PC-9 (cell line): ENCODE measurements around the gene POLA2. TPM values are rescaled to one million over a fixed set of nuclear protein-coding genes. Genes with fewer than 3 reads are reported as not detected.

Source experiments
- BruUV-seq: library from RNA; stranded (reverse); fragments of 400-500 nt; replicated peaks from 2 replicates; lab custom pipeline; 2021; lab: Mats Ljungman, UMichigan
- CTCF ChIA-PET: fragments of 300-600 bp; sonication (Branson Sonifier 250); formaldehyde crosslinking; loops from one replicate; lab custom pipeline; 2022; ENCODE audit warnings: antibody characterized with exemption; lab: Charles Lee
- POLR2A ChIA-PET: fragments of 300-600 bp; sonication (Branson Sonifier 250); formaldehyde crosslinking; loops from one replicate; lab custom pipeline; 2022; ENCODE audit warnings: antibody characterized with exemption; ENCODE audit not compliant: unreplicated experiment; lab: Charles Lee
- DNase-seq, 2 experiments: peaks; one replicate each; pipeline versions ENCODE4 v3.0.0 to v3.0.0-alpha.2; 2015 to 2022; ENCODE audit warnings: mixed read lengths in 1 of 2
- H2AFZ ChIP-seq: fragments of 200-600 bp; sonication (generic); 2 replicates; pipeline ENCODE4 v1.8.1; 2017; ENCODE audit warnings: antibody characterized with exemption
- H3F3A ChIP-seq: fragments of 200-600 bp; sonication (generic); 2 replicates; pipeline ENCODE4 v1.8.1; 2017; ENCODE audit warnings: antibody characterized with exemption, mild to moderate bottlenecking, low read depth; ENCODE audit not compliant: insufficient read depth
- H3K27ac ChIP-seq: fragments of 200-600 bp; sonication (generic); 2 replicates; pipeline ENCODE4 v1.6.1; 2016; ENCODE audit warnings: mixed run types
- H3K27me3 ChIP-seq: fragments of 200-600 bp; sonication (generic); 2 replicates; pipeline ENCODE4 v1.6.1; 2016; ENCODE audit warnings: low read depth, mixed run types; ENCODE audit not compliant: insufficient read depth
- H3K36me3 ChIP-seq: fragments of 200-600 bp; sonication (generic); 2 replicates; pipeline ENCODE4 v1.6.1; 2016; ENCODE audit warnings: low read depth, mixed run types
- H3K4me1 ChIP-seq: fragments of 200-600 bp; sonication (generic); replicated peaks from 2 replicates; pipeline ENCODE4 v1.6.1; 2016; ENCODE audit warnings: mixed run types; ENCODE audit not compliant: insufficient read depth
- H3K4me2 ChIP-seq: fragments of 200-600 bp; sonication (generic); 2 replicates; pipeline ENCODE4 v1.6.1; 2017; ENCODE audit warnings: mixed run types
- H3K4me3 ChIP-seq: fragments of 200-600 bp; sonication (generic); 2 replicates; pipeline ENCODE4 v1.6.1; 2016; ENCODE audit warnings: mixed run types
- H3K79me2 ChIP-seq: fragments of 200-600 bp; sonication (generic); 2 replicates; pipeline ENCODE4 v1.6.1; 2017; ENCODE audit warnings: low read depth, mixed run types
- H3K9me2 ChIP-seq: fragments of 200-600 bp; sonication (generic); 2 replicates; pipeline ENCODE4 v1.8.1; 2017; ENCODE audit warnings: mild to moderate bottlenecking; ENCODE audit not compliant: insufficient read depth
- H3K9me3 ChIP-seq: fragments of 200-600 bp; sonication (generic); 2 replicates; pipeline ENCODE4 v1.8.1; 2016; ENCODE audit warnings: low read depth; ENCODE audit not compliant: insufficient read depth
- H4K20me1 ChIP-seq: fragments of 200-600 bp; sonication (generic); 2 replicates; pipeline ENCODE4 v1.8.1; 2017; ENCODE audit not compliant: insufficient read depth
- EZH2 ChIP-seq: fragments of 200-600 bp; sonication (generic); IDR thresholded peaks from 2 replicates; pipeline ENCODE4 v1.8.0; 2017; ENCODE audit warnings: antibody characterized with exemption, low read depth
- intact Hi-C: fragments of 100-400 bp; cut with micrococcal nuclease; formaldehyde crosslinking; loops from one replicate; pipeline ENCODE4 v1.10.0; 2022; ENCODE audit not compliant: unreplicated experiment
- total RNA-seq: library from RNA; stranded (reverse); gene quantifications from 2 replicates; pipeline ENCODE4 v1.2.3, GENCODE V29; 2021
- TF ChIP-seq, protein P1 (sequence below): fragments of 200-600 bp; sonication (generic); conservative IDR thresholded peaks from 2 replicates; pipeline ENCODE4 v1.6.1; 2017; ENCODE audit warnings: mixed run types, antibody characterized with exemption, mild to moderate bottlenecking, moderate library complexity

POLA2 gene
- total RNA-seq, 1 experiment from 2014 or later = 39.3 TPM

DNA sequence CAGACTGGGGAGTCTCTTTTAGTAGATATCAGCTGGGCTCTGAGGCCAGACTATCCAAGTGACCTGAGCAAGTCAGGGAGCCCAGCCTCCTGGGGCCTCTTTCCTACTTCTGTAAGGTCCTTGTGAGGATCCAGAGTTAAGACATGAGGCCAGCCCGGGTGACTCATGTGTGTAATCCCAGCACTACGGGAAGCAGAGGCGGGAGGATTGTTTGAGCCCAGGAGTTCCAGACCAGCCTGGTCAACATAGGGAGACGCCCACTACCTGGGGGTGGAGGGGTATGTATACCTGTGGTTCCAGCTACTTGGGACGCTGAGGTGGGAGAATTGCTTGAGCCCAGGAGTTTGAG lies 36.9 kb upstream of the POLA2 start:
- DNase-seq = peak; percentile 56 to 65
- no peak overlapping the region for H3K27ac ChIP-seq
- H3K9me3 ChIP-seq = no peaks in the 10 kb centered on the region
- no peak for TF ChIP-seq EZH2
- TF ChIP-seq, protein P1, sequence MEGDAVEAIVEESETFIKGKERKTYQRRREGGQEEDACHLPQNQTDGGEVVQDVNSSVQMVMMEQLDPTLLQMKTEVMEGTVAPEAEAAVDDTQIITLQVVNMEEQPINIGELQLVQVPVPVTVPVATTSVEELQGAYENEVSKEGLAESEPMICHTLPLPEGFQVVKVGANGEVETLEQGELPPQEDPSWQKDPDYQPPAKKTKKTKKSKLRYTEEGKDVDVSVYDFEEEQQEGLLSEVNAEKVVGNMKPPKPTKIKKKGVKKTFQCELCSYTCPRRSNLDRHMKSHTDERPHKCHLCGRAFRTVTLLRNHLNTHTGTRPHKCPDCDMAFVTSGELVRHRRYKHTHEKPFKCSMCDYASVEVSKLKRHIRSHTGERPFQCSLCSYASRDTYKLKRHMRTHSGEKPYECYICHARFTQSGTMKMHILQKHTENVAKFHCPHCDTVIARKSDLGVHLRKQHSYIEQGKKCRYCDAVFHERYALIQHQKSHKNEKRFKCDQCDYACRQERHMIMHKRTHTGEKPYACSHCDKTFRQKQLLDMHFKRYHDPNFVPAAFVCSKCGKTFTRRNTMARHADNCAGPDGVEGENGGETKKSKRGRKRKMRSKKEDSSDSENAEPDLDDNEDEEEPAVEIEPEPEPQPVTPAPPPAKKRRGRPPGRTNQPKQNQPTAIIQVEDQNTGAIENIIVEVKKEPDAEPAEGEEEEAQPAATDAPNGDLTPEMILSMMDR = no peak
- no peak overlapping the region for H3K4me3 ChIP-seq
- peaks cover 30% of the 10 kb centered on the region for H4K20me1 ChIP-seq
- H3K9me2 ChIP-seq = no peaks in the 10 kb centered on the region
- intact Hi-C loops = no loop called here
- H3K4me2 ChIP-seq = no peak overlapping the region
- H3K27me3 ChIP-seq = no peaks in the 10 kb centered on the region
- CTCF ChIA-PET = interaction anchor here (0.7 kb wide), 3 partner anchors 26 to 377 kb away, joined by 3 to 6 read pairs (median 6); no protein-coding TSS in a partner anchor
- no peak overlapping the region for H2AFZ ChIP-seq
- POLR2A ChIA-PET = interaction anchor here (0.5 to 0.7 kb wide), 2 partner anchors 103 to 403 kb away, joined by 3 to 11 read pairs; partner anchors contain the start of genes FAU and MRPL49
- H3K79me2 ChIP-seq = peaks cover 14% of the 10 kb centered on the region
- H3K36me3 ChIP-seq = peaks cover 28% of the 10 kb centered on the region; the same call in 1 of the 2 replicates
- no TSS peak for BruUV-seq
- H3K4me1 ChIP-seq = peaks cover 12% of the 10 kb centered on the region
- peaks cover 65% of the 10 kb centered on the region for H3F3A ChIP-seq

DNA sequence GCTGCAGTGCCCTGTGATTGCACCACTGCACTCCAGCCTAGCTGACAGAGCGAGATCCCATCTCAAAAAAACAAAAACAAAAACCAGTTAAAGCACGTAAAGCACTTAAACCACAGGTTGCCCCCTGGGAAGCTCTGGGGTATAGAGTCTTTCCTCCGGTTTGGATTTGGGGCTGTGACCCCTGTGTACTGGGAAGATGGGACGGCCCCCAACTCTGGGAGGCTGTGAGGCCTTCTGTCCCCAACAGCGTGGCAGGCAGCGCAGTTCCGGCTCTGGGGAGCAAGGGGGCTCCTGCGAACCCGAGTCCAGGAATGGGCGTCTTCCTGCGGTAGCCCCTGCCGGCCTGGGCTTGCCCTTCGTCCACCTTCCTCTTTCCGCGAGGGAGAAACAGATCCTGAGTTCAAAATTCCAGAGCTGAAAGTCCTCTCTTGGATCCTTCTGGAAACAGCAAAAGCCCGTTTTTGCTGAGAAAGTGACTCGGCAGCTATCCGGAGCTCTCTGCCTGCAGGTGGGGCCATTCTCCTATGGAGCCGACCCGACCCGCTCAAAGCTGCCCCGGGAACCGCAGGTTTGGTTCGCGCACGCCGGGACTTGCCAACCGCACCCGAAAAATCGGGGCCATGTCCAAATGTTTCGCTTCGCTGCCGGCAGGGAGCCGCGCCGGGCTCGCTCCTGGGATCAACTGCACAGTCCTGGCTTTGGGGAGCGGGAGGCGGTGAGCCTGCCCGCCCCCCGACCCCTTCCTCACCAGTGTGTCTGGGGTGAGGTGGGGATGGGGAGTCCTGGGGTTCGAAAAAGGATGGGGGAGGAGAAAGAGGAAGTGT lies 36.3 kb upstream of the POLA2 start:
- intact Hi-C loops = no loop called here
- TF ChIP-seq, protein P1 = no peak
- TF ChIP-seq EZH2 = no peak
- Histone ChIP-seq H3K4me2 (no peak overlapping the region), H3K9me2 (no peaks in the 10 kb centered on the region), H3F3A (peaks cover 71% of the 10 kb centered on the region), H3K27ac (no peak overlapping the region), H3K79me2 (peaks cover 9% of the 10 kb centered on the region), H3K4me1 (peaks cover 12% of the 10 kb centered on the region), H2AFZ (no peak overlapping the region), H3K36me3 (peaks cover 27% of the 10 kb centered on the region; the same call in 1 of the 2 replicates), H4K20me1 (peaks cover 27% of the 10 kb centered on the region), H3K9me3 (no peaks in the 10 kb centered on the region), H3K27me3 (no peaks in the 10 kb centered on the region), H3K4me3 (no peak overlapping the region)
- BruUV-seq = no TSS peak
- ChIA-PET POLR2A (interaction anchor here (0.5 kb wide), 1 partner anchor 104 kb away, joined by 3 read pairs; the partner anchor contains the start of genes FAU and MRPL49), CTCF (interaction anchor here (0.7 kb wide), 2 partner anchors 26 to 378 kb away, joined by 3 to 6 read pairs; no protein-coding TSS in a partner anchor)
- DNase-seq = no peak

DNA sequence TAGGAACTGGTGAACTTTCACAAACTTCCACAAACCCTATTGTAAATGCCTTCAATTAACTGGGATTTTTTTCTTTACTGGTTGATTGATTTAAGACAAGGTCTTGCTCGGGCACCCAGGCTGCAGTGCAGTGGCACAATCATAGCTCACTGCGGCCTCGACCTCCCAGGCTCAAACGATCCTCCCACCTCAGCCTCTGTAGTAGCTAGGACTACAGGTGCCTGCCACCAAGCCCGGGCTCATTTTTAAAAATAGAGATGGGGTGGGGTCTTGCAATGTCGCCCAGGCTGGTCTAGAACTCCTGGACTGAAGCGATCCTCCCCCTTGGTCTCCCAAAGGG lies 35.7 kb upstream of the POLA2 start:
- H3K9me3 ChIP-seq = no peaks in the 10 kb centered on the region
- H3K9me2 ChIP-seq = no peaks in the 10 kb centered on the region
- no peak overlapping the region for H3K4me3 ChIP-seq
- peaks cover 3% of the 10 kb centered on the region for H3K79me2 ChIP-seq
- no peak overlapping the region for H2AFZ ChIP-seq
- no peak overlapping the region for H3K4me2 ChIP-seq
- no TSS peak for BruUV-seq
- ChIA-PET POLR2A (no interaction called here), CTCF (no interaction called here)
- H3K36me3 ChIP-seq = peaks cover 27% of the 10 kb centered on the region; the same call in 1 of the 2 replicates
- no peak for DNase-seq
- peaks cover 12% of the 10 kb centered on the region for H3K4me1 ChIP-seq
- H3K27ac ChIP-seq = no peak overlapping the region
- H4K20me1 ChIP-seq = peaks cover 21% of the 10 kb centered on the region
- TF ChIP-seq, protein P1 = no peak
- no peak for TF ChIP-seq EZH2
- H3F3A ChIP-seq = peaks cover 72% of the 10 kb centered on the region
- H3K27me3 ChIP-seq = no peaks in the 10 kb centered on the region
- intact Hi-C loops = no loop called here
